ENCODE results near the gene THRB.

The THRB gene

GRCh38 chr3:24529210-24529609, 34.6 kb upstream of the THRB start:
- no peak for DNase-seq (ENCODE audit: low spot score)

DNA sequence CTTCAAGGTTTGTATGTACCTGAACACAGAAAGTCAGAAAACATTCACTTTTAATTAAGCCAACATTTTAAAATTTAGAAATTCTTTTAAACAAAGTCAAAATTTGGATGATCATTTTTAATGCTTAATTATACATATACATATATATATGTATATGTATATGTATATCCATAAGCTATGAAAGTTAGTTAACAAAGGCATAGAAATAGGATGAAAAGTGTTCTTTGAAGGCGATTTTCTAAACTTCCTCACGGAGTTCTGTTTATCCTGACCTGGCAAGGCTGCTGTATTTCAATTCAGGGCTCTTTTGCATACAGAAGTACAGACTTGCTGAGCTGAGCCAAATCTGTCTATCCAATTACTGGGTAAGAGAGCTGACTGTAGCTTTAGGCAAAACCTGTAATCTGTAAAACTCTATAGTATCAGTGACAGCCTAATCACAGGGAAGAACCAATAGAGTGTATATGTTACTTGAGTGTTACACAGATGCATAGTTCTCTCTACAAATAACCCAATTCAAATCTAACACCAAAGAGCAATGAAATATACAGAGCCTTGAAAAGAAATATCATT, 32.1 kb upstream of the THRB start:
- DNase-seq (ENCODE audit: low spot score): no peak
- TF ChIP-seq CTCF (IDR thresholded peaks at IDR 0.05; ENCODE audit: extremely low read depth, missing control alignments): no peak

More at GRCh38 chr3:24529210-24529609, 34.6 kb upstream of the THRB start:
- TF ChIP-seq CTCF (IDR thresholded peaks at IDR 0.05; ENCODE audit: extremely low read depth, missing control alignments): no peak

- TF ChIP-seq CTCF (IDR thresholded peaks at IDR 0.05; ENCODE audit: extremely low read depth, missing control alignments): no peak
These were observed 30.9 kb upstream of the THRB start for GRCh38 chr3:24525557-24525956.

GRCh38 chr3:24525022-24525421, 30.4 kb upstream of the THRB start:
- no peak for TF ChIP-seq CTCF (IDR thresholded peaks at IDR 0.05; ENCODE audit: extremely low read depth, missing control alignments)
- no peak for DNase-seq (ENCODE audit: low spot score)

More at GRCh38 chr3:24525557-24525956, 30.9 kb upstream of the THRB start:
- DNase-seq (ENCODE audit: low spot score): no peak

DNA sequence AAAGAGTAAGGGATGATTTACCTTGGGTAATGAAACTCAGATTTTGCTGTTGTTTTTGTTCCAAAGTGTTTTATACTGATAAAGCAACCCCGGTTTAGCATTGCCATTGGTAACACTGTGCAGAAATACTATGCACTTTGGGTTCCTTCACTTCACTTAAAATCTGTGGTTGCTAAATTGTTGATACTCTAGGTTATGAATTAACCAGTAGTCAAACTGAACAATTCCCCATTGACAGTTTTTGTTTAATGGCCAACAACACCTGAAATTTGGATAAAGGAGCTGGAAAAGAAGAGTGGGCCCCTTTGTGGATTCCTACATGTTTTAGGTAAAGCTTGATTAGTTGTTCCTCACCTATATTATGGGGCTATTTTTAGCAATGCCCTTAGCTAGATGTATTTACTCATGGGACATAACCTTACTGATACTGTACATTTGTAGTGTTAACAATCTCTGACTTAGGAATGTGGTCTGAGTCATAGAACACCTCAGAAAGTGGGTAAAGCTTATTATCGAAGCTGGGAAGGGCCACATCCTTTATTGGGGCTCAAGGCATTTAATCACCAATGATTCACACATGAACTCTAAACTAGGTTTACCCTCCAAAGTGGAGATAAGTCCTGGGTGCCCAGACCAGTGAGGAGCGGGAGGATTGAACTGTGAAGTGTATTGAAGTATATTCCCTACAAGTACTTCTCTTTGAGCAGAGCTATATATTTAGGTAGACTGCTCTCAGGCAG, 29.5 kb upstream of the THRB start:
- TF ChIP-seq CTCF (IDR thresholded peaks at IDR 0.05; ENCODE audit: extremely low read depth, missing control alignments): no peak
- no peak for DNase-seq (ENCODE audit: low spot score)

- TF ChIP-seq CTCF (IDR thresholded peaks at IDR 0.05; ENCODE audit: extremely low read depth, missing control alignments): no peak
- DNase-seq (ENCODE audit: low spot score): no peak
These were observed 28.6 kb upstream of the THRB start for GRCh38 chr3:24523215-24523614.

DNA sequence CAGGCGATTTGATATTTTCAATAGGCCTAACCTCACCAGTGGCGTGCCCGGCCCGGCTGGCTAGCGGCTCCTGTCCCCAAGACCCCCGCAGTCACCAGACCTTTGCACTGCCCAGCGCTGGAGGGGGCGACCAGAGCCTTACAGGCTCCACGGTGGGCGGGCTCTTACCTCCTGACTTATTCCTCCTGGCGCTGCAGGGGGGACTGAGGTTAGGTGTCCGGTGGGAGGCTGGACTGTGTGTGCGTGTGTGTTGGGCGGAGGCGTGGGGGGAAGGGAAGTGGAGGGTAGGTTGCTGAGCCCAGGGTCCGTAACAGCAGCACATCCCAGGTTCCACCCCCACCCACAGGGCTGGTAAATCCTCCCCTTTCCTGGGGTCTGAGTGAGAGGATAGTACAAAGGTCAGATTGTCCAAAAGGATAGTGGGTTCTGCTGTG, 27.5 kb upstream of the THRB start:
- DNase-seq (ENCODE audit: low spot score): no peak
- no peak for TF ChIP-seq CTCF (IDR thresholded peaks at IDR 0.05; ENCODE audit: extremely low read depth, missing control alignments)

All from GM20000 (cell line).